GM23338 (cell line): ENCODE data around the gene ITLN1. TPM values are rescaled to one million over a fixed set of nuclear protein-coding genes. Genes with fewer than 3 reads are reported as not detected.

Experiments used
- ATAC-seq: fragments of 200-7000 bp; cut with Tn5 transposase; 3 replicates; pipeline ENCODE4 v1.9.1; 2020
- DNase-seq: peaks from one replicate; pipeline ENCODE4 v3.0.0-alpha.2; 2015; ENCODE audit warnings: low spot score
- H2AFZ ChIP-seq: fragments of 200-600 bp; sonication (generic); 2 replicates; pipeline ENCODE4 v1.8.0; 2016; ENCODE audit warnings: antibody characterized with exemption, mild to moderate bottlenecking, moderate library complexity
- H3F3A ChIP-seq: fragments of 200-600 bp; sonication (generic); replicated peaks from 2 replicates; pipeline ENCODE4 v1.8.0; 2017; ENCODE audit warnings: antibody characterized with exemption, mixed run types, low read depth
- H3K27ac ChIP-seq: fragments of 200-600 bp; sonication (generic); 2 replicates; pipeline ENCODE4 v1.6.1; 2016; ENCODE audit warnings: low read depth
- H3K27me3 ChIP-seq: fragments of 200-600 bp; sonication (generic); 2 replicates; pipeline ENCODE4 v1.8.0; 2016; ENCODE audit warnings: mild to moderate bottlenecking, mixed run types, moderate library complexity; ENCODE audit not compliant: insufficient read depth
- H3K36me3 ChIP-seq: fragments of 200-600 bp; sonication (generic); 2 replicates; pipeline ENCODE4 v1.8.0; 2016; ENCODE audit warnings: mild to moderate bottlenecking; ENCODE audit not compliant: insufficient read depth
- H3K4me1 ChIP-seq: fragments of 200-600 bp; sonication (generic); 2 replicates; pipeline ENCODE4 v1.8.0; 2016; ENCODE audit warnings: mild to moderate bottlenecking, moderate library complexity; ENCODE audit not compliant: insufficient read depth
- H3K4me2 ChIP-seq: fragments of 200-600 bp; sonication (generic); 2 replicates; pipeline ENCODE4 v1.7.1; 2017; ENCODE audit warnings: mixed run types
- H3K4me3 ChIP-seq: fragments of 200-600 bp; sonication (generic); 2 replicates; pipeline ENCODE4 v1.6.1; 2016; ENCODE audit warnings: mixed run types
- H3K79me2 ChIP-seq: fragments of 200-600 bp; sonication (generic); replicated peaks from 2 replicates; pipeline ENCODE4 v1.8.0; 2017; ENCODE audit warnings: mild to moderate bottlenecking; ENCODE audit not compliant: insufficient read depth
- H3K9me2 ChIP-seq: fragments of 200-600 bp; sonication (generic); 2 replicates; pipeline ENCODE4 v1.8.0; 2017; ENCODE audit not compliant: insufficient read depth
- H4K20me1 ChIP-seq: fragments of 200-600 bp; sonication (generic); replicated peaks from 2 replicates; pipeline ENCODE4 v1.8.0; 2017; ENCODE audit warnings: mild to moderate bottlenecking; ENCODE audit not compliant: insufficient read depth
- H3K27ac Mint-ChIP-seq: 2 replicates; pipeline ENCODE4 v1.8.0; 2020; ENCODE audit warnings: inconsistent platforms, mild to moderate bottlenecking, moderate library complexity, mixed read lengths
- H3K27me3 Mint-ChIP-seq: 3 replicates; pipeline ENCODE4 v1.8.0; 2022; ENCODE audit warnings: low read depth, mild to moderate bottlenecking, moderate library complexity, mixed read lengths, inconsistent platforms; ENCODE audit not compliant: insufficient read depth, poor library complexity
- H3K36me3 Mint-ChIP-seq: 3 replicates; pipeline ENCODE4 v1.8.0; 2021; ENCODE audit warnings: low read depth, mild to moderate bottlenecking, inconsistent platforms, moderate library complexity, mixed read lengths
- H3K4me1 Mint-ChIP-seq: 3 replicates; pipeline ENCODE4 v1.8.0; 2020; ENCODE audit warnings: mild to moderate bottlenecking, inconsistent platforms, mixed read lengths
- H3K4me3 Mint-ChIP-seq: 3 replicates; pipeline ENCODE4 v1.8.0; 2021; ENCODE audit warnings: moderate library complexity, mild to moderate bottlenecking, inconsistent platforms, mixed read lengths
- H3K9me3 Mint-ChIP-seq: 3 replicates; pipeline ENCODE4 v1.8.0; 2020; ENCODE audit warnings: moderate library complexity, mild to moderate bottlenecking, inconsistent platforms, mixed read lengths
- CREB1 ChIP-seq: fragments of 250-450 bp; sonication (Bioruptor Pico); IDR thresholded peaks from 2 replicates; pipeline ENCODE4 v1.5.0; 2020; ENCODE audit warnings: low read depth, mild to moderate bottlenecking, moderate library complexity
- CTCF ChIP-seq, 2 experiments: fragments of 200-600 bp in 1 of 2; sonication (generic) in 1 of 2; conservative IDR thresholded peaks; 2 replicates each; pipeline versions ENCODE4 v1.5.1 to v1.6.1; 2016 to 2017; ENCODE audit warnings: antibody characterized with exemption in 2 of 2, low read depth in 2 of 2, mild to moderate bottlenecking in 2 of 2, moderate library complexity in 1 of 2
- ETS1 ChIP-seq: IDR thresholded peaks from 2 replicates; pipeline ENCODE4 v1.6.1; 2016; ENCODE audit warnings: antibody characterized with exemption
- EZH2 ChIP-seq: fragments of 200-600 bp; sonication (generic); IDR thresholded peaks from one replicate; pipeline ENCODE4 v1.8.0; 2017; ENCODE audit warnings: antibody characterized with exemption, mild to moderate bottlenecking, low read depth; ENCODE audit not compliant: unreplicated experiment
- EZH2phosphoT487 ChIP-seq: fragments of 200-600 bp; sonication (generic); IDR thresholded peaks from one replicate; pipeline ENCODE4 v1.8.1; 2018; ENCODE audit warnings: antibody characterized with exemption; ENCODE audit not compliant: unreplicated experiment
- JUNB ChIP-seq: IDR thresholded peaks from one replicate; pipeline ENCODE4 v1.6.1; 2016; ENCODE audit warnings: antibody characterized with exemption; ENCODE audit not compliant: unreplicated experiment
- NANOG ChIP-seq: IDR thresholded peaks from 2 replicates; pipeline ENCODE4 v1.6.1; 2016; ENCODE audit warnings: antibody characterized with exemption, borderline replicate concordance
- POLR2AphosphoS5 ChIP-seq: IDR thresholded peaks from 2 replicates; pipeline ENCODE4 v1.6.1; 2016; ENCODE audit warnings: antibody characterized with exemption, low read depth
- REST ChIP-seq: IDR thresholded peaks from one replicate; pipeline ENCODE4 v1.6.1; 2018; ENCODE audit warnings: antibody characterized with exemption; ENCODE audit not compliant: unreplicated experiment
- STAT1 ChIP-seq: IDR thresholded peaks from one replicate; pipeline ENCODE4 v1.6.1; 2016; ENCODE audit warnings: antibody characterized with exemption; ENCODE audit not compliant: unreplicated experiment
- ZNF114 ChIP-seq: fragments of 250-450 bp; sonication (Bioruptor Pico); IDR thresholded peaks from 2 replicates; pipeline ENCODE4 v1.5.0; 2020; ENCODE audit warnings: mild to moderate bottlenecking, moderate library complexity
- ZNF331 ChIP-seq: fragments of 250-450 bp; sonication (Bioruptor Pico); IDR thresholded peaks from 2 replicates; pipeline ENCODE4 v1.5.0; 2020; ENCODE audit warnings: low read depth, mild to moderate bottlenecking, moderate library complexity
- ZNF462 ChIP-seq: fragments of 250-450 bp; sonication (Bioruptor Pico); IDR thresholded peaks from 2 replicates; pipeline ENCODE4 v1.5.0; 2020; ENCODE audit warnings: mild to moderate bottlenecking, moderate library complexity
- polyA plus RNA-seq: library from polyadenylated mRNA; unstranded; fragments of >200 nt; fragmentation: Nextera tagmentation; extraction: Ambion mirVana; gene quantifications from 2 replicates; pipeline ENCODE4 v1.2.1, GENCODE V29; 2016
- total RNA-seq: library from RNA; depleted of rRNA; stranded (reverse); fragments of >200 nt; shearing (Covaris generic); gene quantifications from 2 replicates; pipeline ENCODE4 v1.2.3, GENCODE V29; 2014

Gene ITLN1
- total and polyA plus RNA-seq, 2 experiments from 2014 or later = not detected

- no peak overlapping the region for H3K4me2 ChIP-seq
- DNase-seq (no peak), ATAC-seq (no peak)
- no peak overlapping the region for H2AFZ ChIP-seq
- no peaks in the 10 kb centered on the region for H3K4me1 ChIP-seq
- no peaks in the 10 kb centered on the region for H3K36me3 ChIP-seq
- no peaks in the 10 kb centered on the region for H3K27me3 Mint-ChIP-seq
- no peak overlapping the region for H3K4me3 ChIP-seq
- H4K20me1 ChIP-seq = no peaks in the 10 kb centered on the region
- TF ChIP-seq ZNF114 (CRISPR knock-in tag) (no peak), JUNB (no peak), CTCF (conservative IDR thresholded peaks at IDR 0.05; ENCODE audit: low read depth in 2 of 2) (no peak), CREB1 (CRISPR knock-in tag) (no peak), EZH2 (no peak), NANOG (no peak), POLR2AphosphoS5 (no peak), ZNF331 (no peak), ZNF462 (CRISPR knock-in tag) (no peak), REST (no peak), EZH2phosphoT487 (no peak), STAT1 (no peak), ETS1 (no peak)
- no peaks in the 10 kb centered on the region for H3K79me2 ChIP-seq
- H3K4me3 Mint-ChIP-seq = no peak overlapping the region
- H3K4me1 Mint-ChIP-seq = no peaks in the 10 kb centered on the region
- no peaks in the 10 kb centered on the region for H3K36me3 Mint-ChIP-seq
- H3F3A ChIP-seq = no peaks in the 10 kb centered on the region
- H3K9me2 ChIP-seq = peaks cover 7% of the 10 kb centered on the region; the same call in 1 of the 2 replicates
- no peak overlapping the region for H3K27ac ChIP-seq
- no peak overlapping the region for H3K27ac Mint-ChIP-seq
- H3K9me3 Mint-ChIP-seq = no peaks in the 10 kb centered on the region
- no peaks in the 10 kb centered on the region for H3K27me3 ChIP-seq
Measured at GRCh38 chr1:160853014-160853413, 32.0 kb downstream of the ITLN1 start.
